ENCODE results near the gene RAB7A.

DNA sequence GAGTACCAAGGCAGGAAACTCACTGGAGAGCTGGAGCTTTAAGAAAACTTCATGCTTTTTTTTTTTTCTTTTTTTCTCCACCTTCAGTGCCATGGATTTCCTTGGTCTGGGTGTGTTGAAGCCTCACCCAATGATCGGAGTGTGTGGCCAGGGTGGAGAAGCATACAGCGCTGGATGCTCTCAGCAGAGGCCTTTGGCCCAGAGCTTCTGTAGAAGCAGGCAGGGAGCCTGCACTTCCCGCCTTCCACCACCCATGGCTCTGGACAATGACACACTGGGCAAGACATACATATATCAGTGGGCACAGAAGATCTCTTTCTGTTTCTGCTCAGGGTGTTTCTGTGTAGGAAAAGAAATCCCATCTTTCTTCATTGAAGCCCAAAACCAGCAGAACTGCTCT lies 97.6 kb downstream of the RAB7A start:
- TF ChIP-seq, protein P1, sequence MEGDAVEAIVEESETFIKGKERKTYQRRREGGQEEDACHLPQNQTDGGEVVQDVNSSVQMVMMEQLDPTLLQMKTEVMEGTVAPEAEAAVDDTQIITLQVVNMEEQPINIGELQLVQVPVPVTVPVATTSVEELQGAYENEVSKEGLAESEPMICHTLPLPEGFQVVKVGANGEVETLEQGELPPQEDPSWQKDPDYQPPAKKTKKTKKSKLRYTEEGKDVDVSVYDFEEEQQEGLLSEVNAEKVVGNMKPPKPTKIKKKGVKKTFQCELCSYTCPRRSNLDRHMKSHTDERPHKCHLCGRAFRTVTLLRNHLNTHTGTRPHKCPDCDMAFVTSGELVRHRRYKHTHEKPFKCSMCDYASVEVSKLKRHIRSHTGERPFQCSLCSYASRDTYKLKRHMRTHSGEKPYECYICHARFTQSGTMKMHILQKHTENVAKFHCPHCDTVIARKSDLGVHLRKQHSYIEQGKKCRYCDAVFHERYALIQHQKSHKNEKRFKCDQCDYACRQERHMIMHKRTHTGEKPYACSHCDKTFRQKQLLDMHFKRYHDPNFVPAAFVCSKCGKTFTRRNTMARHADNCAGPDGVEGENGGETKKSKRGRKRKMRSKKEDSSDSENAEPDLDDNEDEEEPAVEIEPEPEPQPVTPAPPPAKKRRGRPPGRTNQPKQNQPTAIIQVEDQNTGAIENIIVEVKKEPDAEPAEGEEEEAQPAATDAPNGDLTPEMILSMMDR (IDR thresholded peaks at IDR 0.05), result no peak
- no peak for TF ChIP-seq EZH2 (IDR thresholded peaks at IDR 0.05)
